Measurements from ENCODE around the gene UBAP2.

DNA sequence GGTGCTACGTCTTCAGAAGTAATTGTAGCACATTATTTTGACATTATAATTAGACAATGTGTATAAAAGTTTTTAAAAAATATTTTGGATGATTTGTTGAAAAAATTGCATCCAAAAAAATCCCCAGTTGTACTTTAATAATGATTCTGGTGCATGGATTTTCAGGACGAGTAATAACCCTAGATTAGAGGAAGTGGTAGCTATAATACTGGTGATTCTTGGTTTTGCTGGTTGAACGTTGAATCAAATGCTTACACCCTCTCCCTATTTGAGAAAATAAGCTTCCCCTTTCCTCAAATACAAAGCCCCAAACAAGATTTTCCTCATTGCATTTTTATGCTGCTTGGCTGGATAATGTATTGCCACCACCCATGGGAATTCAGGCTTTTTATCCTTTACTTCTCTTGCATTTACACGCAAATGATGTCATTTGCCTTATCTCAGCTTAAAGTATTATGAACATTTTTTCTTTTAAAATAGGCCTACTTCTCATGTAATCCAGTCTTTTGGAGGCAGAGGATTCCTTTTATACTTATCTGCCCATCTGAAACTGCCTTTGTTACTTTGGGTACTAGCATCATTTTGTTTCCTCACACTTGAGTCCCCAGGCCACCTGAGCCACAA, 145.4 kb downstream of the UBAP2 start:
- TF ChIP-seq, protein P1, sequence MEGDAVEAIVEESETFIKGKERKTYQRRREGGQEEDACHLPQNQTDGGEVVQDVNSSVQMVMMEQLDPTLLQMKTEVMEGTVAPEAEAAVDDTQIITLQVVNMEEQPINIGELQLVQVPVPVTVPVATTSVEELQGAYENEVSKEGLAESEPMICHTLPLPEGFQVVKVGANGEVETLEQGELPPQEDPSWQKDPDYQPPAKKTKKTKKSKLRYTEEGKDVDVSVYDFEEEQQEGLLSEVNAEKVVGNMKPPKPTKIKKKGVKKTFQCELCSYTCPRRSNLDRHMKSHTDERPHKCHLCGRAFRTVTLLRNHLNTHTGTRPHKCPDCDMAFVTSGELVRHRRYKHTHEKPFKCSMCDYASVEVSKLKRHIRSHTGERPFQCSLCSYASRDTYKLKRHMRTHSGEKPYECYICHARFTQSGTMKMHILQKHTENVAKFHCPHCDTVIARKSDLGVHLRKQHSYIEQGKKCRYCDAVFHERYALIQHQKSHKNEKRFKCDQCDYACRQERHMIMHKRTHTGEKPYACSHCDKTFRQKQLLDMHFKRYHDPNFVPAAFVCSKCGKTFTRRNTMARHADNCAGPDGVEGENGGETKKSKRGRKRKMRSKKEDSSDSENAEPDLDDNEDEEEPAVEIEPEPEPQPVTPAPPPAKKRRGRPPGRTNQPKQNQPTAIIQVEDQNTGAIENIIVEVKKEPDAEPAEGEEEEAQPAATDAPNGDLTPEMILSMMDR (IDR thresholded peaks at IDR 0.05), result no peak
- TF ChIP-seq POLR2A (IDR thresholded peaks at IDR 0.05) (no peak), EP300 (IDR thresholded peaks at IDR 0.05) (no peak)

Data from ovary (tissue), 3 donors.